Measurements from ENCODE around the gene TMEM134. TPM values are rescaled to one million over a fixed set of nuclear protein-coding genes. Genes with fewer than 3 reads are reported as not detected.

TMEM134 gene
- total RNA-seq, 4 donors from 2014 or later: 131 to 376 (median 207) TPM

DNA sequence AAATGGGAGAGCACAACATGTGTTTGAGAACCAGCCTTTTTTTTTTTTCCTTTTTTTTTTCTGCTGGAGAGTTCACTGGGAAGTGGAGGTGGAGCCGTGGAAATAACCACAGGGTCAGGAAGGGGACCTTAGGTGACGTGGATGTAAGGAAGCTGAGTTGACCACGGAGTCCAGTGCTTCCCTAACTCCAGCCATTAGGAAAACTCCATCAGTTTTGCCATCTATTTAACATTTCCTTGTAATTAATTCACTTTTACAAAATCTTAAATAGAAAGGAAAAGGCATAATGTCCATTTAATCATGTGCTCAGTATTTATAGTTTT, 40.9 kb upstream of the TMEM134 start:
- peaks cover 3% of the 10 kb centered on the region for H3K27me3 ChIP-seq
- no peak overlapping the region for H3K4me3 ChIP-seq
- WGBS: 59% methylated on average over 3 of the region's 3 CpGs
- H3K27ac ChIP-seq: no peak overlapping the region
- H3K36me3 ChIP-seq: no peaks in the 10 kb centered on the region
- no peak for DNase-seq (ENCODE audit: low spot score in 2 of 2)
- H3K4me1 ChIP-seq: peaks cover 38% of the 10 kb centered on the region
- H3K9me3 ChIP-seq: no peaks in the 10 kb centered on the region
- TF ChIP-seq POLR2AphosphoS5 (IDR thresholded peaks at IDR 0.05): no peak
- TF ChIP-seq, protein P1, sequence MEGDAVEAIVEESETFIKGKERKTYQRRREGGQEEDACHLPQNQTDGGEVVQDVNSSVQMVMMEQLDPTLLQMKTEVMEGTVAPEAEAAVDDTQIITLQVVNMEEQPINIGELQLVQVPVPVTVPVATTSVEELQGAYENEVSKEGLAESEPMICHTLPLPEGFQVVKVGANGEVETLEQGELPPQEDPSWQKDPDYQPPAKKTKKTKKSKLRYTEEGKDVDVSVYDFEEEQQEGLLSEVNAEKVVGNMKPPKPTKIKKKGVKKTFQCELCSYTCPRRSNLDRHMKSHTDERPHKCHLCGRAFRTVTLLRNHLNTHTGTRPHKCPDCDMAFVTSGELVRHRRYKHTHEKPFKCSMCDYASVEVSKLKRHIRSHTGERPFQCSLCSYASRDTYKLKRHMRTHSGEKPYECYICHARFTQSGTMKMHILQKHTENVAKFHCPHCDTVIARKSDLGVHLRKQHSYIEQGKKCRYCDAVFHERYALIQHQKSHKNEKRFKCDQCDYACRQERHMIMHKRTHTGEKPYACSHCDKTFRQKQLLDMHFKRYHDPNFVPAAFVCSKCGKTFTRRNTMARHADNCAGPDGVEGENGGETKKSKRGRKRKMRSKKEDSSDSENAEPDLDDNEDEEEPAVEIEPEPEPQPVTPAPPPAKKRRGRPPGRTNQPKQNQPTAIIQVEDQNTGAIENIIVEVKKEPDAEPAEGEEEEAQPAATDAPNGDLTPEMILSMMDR (IDR thresholded peaks at IDR 0.05): no peak
- no peak for TF ChIP-seq POLR2A (IDR thresholded peaks at IDR 0.05)
- no peak for TF ChIP-seq EP300 (IDR thresholded peaks at IDR 0.05)

DNA sequence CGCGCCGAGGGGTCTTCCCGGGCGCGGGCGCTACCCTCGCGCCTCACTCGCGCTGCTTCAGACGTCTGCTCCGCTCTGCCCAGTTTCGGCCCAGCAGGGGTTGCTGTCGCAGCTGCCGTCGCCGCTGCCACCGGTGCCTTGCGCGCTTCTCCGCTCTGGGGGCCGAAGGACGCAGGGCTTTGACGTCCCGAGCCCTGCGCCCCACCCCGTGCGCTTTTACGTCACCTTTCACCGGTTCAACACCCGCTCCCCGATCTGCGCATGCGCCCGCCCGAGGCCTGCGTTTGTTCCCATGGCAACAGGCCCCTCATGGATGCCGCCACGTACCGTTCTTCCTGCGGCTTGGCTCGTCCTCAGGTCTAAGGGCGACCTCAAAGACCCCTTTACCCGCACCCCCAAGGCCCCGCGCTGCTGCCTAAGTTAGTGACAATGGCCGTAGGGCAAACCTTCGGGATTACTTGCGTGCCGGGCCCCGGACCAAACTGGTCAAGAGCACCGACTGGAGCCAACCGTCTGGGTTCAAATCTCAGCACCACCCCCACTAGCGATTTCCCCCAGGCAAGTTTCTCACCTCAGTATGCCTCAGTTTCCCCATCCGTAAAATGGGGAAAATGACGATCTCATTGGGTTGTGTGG, 39.6 kb upstream of the TMEM134 start:
- peak overlapping the region; percentile 95 for H3K27ac ChIP-seq
- 1% methylated on average over 27 of the region's 57 CpGs for WGBS
- no peaks in the 10 kb centered on the region for H3K9me3 ChIP-seq
- TF ChIP-seq EP300 (IDR thresholded peaks at IDR 0.05) (no peak), POLR2AphosphoS5 (IDR thresholded peaks at IDR 0.05) (peak in 2 of 3 donors; percentile 54 to 62), POLR2A (IDR thresholded peaks at IDR 0.05) (peak in 1 of 2 donors; percentile 33)
- TF ChIP-seq, protein P1 (IDR thresholded peaks at IDR 0.05): no peak
- DNase-seq (ENCODE audit: low spot score in 2 of 2): peak; percentile 99
- peak overlapping the region; percentile 80 for H3K4me3 ChIP-seq
- H3K36me3 ChIP-seq: no peaks in the 10 kb centered on the region
- H3K27me3 ChIP-seq: peaks cover 3% of the 10 kb centered on the region
- H3K4me1 ChIP-seq: peaks cover 52% of the 10 kb centered on the region

DNA sequence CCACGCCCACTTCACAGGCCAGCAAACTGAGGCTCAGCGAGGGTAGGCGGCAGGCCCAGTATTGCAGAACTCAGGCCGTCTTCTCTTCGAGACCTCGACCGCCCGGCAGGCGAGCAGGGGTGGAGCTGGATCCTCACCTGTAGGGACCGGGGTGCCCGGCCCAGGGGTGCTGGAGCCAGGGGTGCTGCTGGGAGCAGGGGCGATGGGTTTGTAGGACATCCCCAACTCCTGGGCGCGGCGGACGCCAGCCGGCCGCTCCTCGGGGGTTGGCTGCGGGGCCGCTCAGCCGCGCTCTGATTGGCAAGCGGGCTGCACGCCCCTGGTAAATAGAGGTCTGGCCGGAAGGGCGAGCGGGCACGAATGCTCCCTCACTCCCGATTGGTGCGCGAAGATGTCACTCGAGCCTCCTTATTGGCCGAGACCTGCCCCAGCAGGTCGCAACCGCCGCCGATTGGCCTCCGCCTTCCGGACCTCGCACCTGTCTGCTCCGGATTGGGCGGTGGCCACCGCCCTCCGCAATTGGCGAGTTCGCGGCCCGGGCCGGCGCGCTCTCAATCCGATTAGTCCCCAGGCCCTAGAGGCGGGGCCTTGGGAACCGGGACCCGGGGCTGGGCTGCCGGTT, 38.9 kb upstream of the TMEM134 start, which contains the start of gene CDK2AP2:
Gene CDK2AP2, minus strand, starts transcription at position 299 of the 622 bp plus-strand sequence. Its CDS starts 80 bp downstream, at position 219.
- Histone ChIP-seq H3K4me1 (peaks cover 53% of the 10 kb centered on the region), H3K27me3 (no peaks in the 10 kb centered on the region), H3K4me3 (peak within 1 kb of the TSS; percentile 80), H3K36me3 (no peaks in the 10 kb centered on the region), H3K27ac (peak within 1 kb of the TSS; percentile 95), H3K9me3 (no peaks in the 10 kb centered on the region)
- TF ChIP-seq POLR2A (IDR thresholded peaks at IDR 0.05) (no peak), POLR2AphosphoS5 (IDR thresholded peaks at IDR 0.05) (peak in 2 of 3 donors; percentile 55 to 68)
- WGBS: 0% methylated on average over 42 of the region's 57 CpGs
- peak; percentile 99 for DNase-seq (ENCODE audit: low spot score in 2 of 2)

DNA sequence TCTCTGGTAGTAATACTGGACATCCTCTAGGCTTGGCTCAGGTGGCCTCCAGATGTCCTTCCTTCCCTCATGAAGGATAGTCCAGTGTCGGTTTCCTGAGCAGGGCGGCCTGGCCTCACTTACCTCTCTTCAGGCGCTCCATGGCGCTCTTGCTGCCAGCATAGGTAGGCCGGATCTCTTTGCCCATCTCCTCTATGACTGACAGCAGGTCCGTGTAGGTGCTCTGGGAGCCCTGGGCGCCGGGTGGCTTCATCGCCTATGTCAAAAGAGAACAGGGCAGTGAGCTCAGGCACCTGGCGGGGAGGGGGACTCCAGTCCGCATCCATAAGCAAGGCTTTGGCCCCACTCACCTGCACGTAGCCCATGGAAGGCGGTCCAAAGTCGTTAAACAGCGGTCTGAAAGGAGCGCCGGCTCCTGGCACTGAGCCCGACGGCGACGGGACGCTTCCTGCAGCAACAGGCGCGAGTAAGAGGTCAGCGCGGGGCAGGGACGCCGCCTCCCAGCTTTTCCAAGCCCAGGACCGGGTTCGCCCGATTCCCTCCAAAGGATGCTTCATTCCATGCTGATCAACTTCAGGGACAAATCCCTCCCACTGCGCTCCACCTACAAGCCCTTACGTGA, 38.3 kb upstream of the TMEM134 start:
- Histone ChIP-seq H3K36me3 (no peaks in the 10 kb centered on the region), H3K4me1 (peaks cover 53% of the 10 kb centered on the region), H3K27me3 (no peaks in the 10 kb centered on the region), H3K4me3 (peak overlapping the region; percentile 80), H3K27ac (peak overlapping the region; percentile 95), H3K9me3 (no peaks in the 10 kb centered on the region)
- DNase-seq (ENCODE audit: low spot score in 2 of 2): no peak
- TF ChIP-seq POLR2AphosphoS5 (IDR thresholded peaks at IDR 0.05) (no peak), POLR2A (IDR thresholded peaks at IDR 0.05) (no peak), EP300 (IDR thresholded peaks at IDR 0.05) (no peak)
- TF ChIP-seq, protein P1 (IDR thresholded peaks at IDR 0.05): no peak
- 26% methylated on average over 26 of the region's 33 CpGs for WGBS

DNA sequence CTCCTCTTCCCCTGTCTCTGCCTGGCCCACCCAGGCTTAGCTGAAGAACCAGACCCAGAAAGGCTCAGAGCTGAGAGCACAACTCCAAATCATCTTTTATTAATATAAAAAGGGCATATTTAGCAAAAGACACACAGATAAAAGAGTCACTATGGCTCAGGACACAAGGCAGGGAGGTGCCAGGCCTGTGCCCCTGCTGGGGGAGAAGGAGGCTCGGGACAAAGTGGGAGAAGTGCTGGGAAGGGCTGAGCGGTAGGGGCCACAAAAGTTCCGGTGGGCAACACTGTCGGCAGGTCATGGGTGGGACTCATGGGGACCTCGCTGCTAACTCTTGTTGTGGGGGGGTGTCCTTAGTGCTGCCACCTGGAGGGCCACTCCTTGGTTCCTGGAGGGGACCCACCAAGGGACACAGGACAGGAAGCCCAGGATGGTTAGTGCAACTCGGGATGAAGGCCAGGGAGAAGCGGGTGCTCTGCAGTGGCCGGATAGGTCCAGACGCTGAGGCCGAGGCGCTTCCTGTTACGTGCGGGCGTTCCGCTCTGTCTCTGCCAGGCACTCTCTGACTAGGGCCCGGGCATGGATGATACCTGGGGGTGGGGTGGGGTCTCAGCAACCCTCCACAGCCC, 37.5 kb upstream of the TMEM134 start:
- peak in 1 of 2 donors; percentile 73 for DNase-seq (ENCODE audit: low spot score in 2 of 2)
- H3K27me3 ChIP-seq: no peaks in the 10 kb centered on the region
- peak overlapping the region; percentile 84 for H3K27ac ChIP-seq
- H3K9me3 ChIP-seq: no peaks in the 10 kb centered on the region
- H3K4me3 ChIP-seq: no peak overlapping the region
- 77% methylated on average over 15 of the region's 16 CpGs for WGBS
- H3K36me3 ChIP-seq: no peaks in the 10 kb centered on the region
- TF ChIP-seq EP300 (IDR thresholded peaks at IDR 0.05) (no peak), POLR2AphosphoS5 (IDR thresholded peaks at IDR 0.05) (no peak)
- TF ChIP-seq, protein P1 (IDR thresholded peaks at IDR 0.05): no peak
- peaks cover 53% of the 10 kb centered on the region for H3K4me1 ChIP-seq

All from suprapubic skin (tissue), 4 donors.